SK-N-MC (cell line): ENCODE data around the gene CYCS.

Experiments used
- EZH2 ChIP-seq: fragments of 200-600 bp; sonication (generic); IDR thresholded peaks from one replicate; pipeline ENCODE4 v1.6.1; 2017; ENCODE audit warnings: antibody characterized with exemption
- POLR2AphosphoS5 ChIP-seq: IDR thresholded peaks from 2 replicates; pipeline ENCODE4 v1.6.1; 2012; ENCODE audit warnings: mild to moderate bottlenecking, low read depth, low read length, borderline replicate concordance

DNA sequence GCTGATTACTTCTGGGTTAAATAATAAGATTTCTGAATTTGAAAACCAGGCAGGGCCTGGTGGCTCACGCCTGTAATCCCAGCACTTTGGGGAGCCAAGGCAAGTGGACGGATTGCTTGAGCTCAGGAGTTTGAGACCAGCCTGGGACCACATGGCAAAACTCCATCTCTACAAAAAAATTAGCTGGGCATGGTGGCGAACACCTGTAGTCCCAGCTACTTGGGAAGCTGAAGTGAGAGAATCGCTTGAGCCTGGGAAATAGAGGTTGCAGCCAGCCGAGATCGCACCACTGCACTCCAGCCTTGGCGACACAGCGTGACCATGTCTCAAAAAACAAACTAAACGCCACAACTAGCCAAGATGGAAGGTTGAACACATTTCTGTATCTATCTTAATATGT lies 3.5 kb downstream of the CYCS start:
- TF ChIP-seq EZH2 (no peak), POLR2AphosphoS5 (no peak)
